ENCODE data around the gene BAIAP2. TPM values are rescaled to one million over a fixed set of nuclear protein-coding genes. Genes with fewer than 3 reads are reported as not detected.

BAIAP2 gene
- total RNA-seq, 1 donor from 2014 or later: 37.6 TPM

- TF ChIP-seq CTCF (IDR thresholded peaks at IDR 0.05; ENCODE audit: unreplicated experiment): no peak
- Mint-ChIP-seq H3K36me3 (ENCODE audit: insufficient read depth) (no peaks in the 10 kb centered on the region), H3K4me3 (ENCODE audit: low read depth) (no peak overlapping the region), H3K9me3 (ENCODE audit: low read depth) (no peaks in the 10 kb centered on the region), H3K27me3 (no peaks in the 10 kb centered on the region), H3K27ac (no peak overlapping the region), H3K4me1 (ENCODE audit: low read depth) (no peaks in the 10 kb centered on the region)
- no peak for DNase-seq (ENCODE audit: low spot score, unreplicated experiment)
Observed at GRCh38 chr17:81050645-81051625, 16.0 kb downstream of the BAIAP2 start.

- H3K9me3 Mint-ChIP-seq (ENCODE audit: low read depth): no peaks in the 10 kb centered on the region
- no peak for TF ChIP-seq CTCF (IDR thresholded peaks at IDR 0.05; ENCODE audit: unreplicated experiment)
- no peak overlapping the region for H3K27ac Mint-ChIP-seq
- no peak for DNase-seq (ENCODE audit: low spot score, unreplicated experiment)
- H3K27me3 Mint-ChIP-seq: no peaks in the 10 kb centered on the region
- H3K4me3 Mint-ChIP-seq (ENCODE audit: low read depth): no peak overlapping the region
- peaks cover 5% of the 10 kb centered on the region for H3K4me1 Mint-ChIP-seq (ENCODE audit: low read depth)
- no peaks in the 10 kb centered on the region for H3K36me3 Mint-ChIP-seq (ENCODE audit: insufficient read depth)
Observed at GRCh38 chr17:81052199-81052997, 17.4 kb downstream of the BAIAP2 start.

GRCh38 chr17:81053041-81053970, 18.4 kb downstream of the BAIAP2 start:
- no peak for TF ChIP-seq CTCF (IDR thresholded peaks at IDR 0.05; ENCODE audit: unreplicated experiment)
- H3K4me3 Mint-ChIP-seq (ENCODE audit: low read depth): no peak overlapping the region
- no peaks in the 10 kb centered on the region for H3K27me3 Mint-ChIP-seq
- no peak for DNase-seq (ENCODE audit: low spot score, unreplicated experiment)
- H3K9me3 Mint-ChIP-seq (ENCODE audit: low read depth): no peaks in the 10 kb centered on the region
- H3K36me3 Mint-ChIP-seq (ENCODE audit: insufficient read depth): no peaks in the 10 kb centered on the region
- H3K27ac Mint-ChIP-seq: no peak overlapping the region
- peaks cover 6% of the 10 kb centered on the region for H3K4me1 Mint-ChIP-seq (ENCODE audit: low read depth)

- H3K27ac Mint-ChIP-seq: no peak overlapping the region
- H3K4me1 Mint-ChIP-seq (ENCODE audit: low read depth): peaks cover 6% of the 10 kb centered on the region
- TF ChIP-seq CTCF (IDR thresholded peaks at IDR 0.05; ENCODE audit: unreplicated experiment): no peak
- H3K36me3 Mint-ChIP-seq (ENCODE audit: insufficient read depth): no peaks in the 10 kb centered on the region
- H3K4me3 Mint-ChIP-seq (ENCODE audit: low read depth): no peak overlapping the region
- no peaks in the 10 kb centered on the region for H3K27me3 Mint-ChIP-seq
- no peak for DNase-seq (ENCODE audit: low spot score, unreplicated experiment)
- no peaks in the 10 kb centered on the region for H3K9me3 Mint-ChIP-seq (ENCODE audit: low read depth)
Observed at GRCh38 chr17:81054308-81054707, 19.4 kb downstream of the BAIAP2 start.

Data from progenitor cell of endocrine pancreas (in vitro differentiated cells).